GM12878 (cell line): ENCODE results near the gene RAB34. TPM values are rescaled to one million over a fixed set of nuclear protein-coding genes. Genes with fewer than 3 reads are reported as not detected.

Experiments
- BACH1 ChIP-seq: fragments of 450-650 bp; IDR thresholded peaks from 2 replicates; pipeline ENCODE4 v1.6.1; 2017; ENCODE audit warnings: mild to moderate bottlenecking, borderline replicate concordance
- BCLAF1 ChIP-seq: fragments of 450-650 bp; IDR thresholded peaks from 2 replicates; pipeline ENCODE4 v1.6.1; 2017; ENCODE audit warnings: antibody characterized with exemption, mild to moderate bottlenecking, moderate library complexity
- CBFB ChIP-seq: IDR thresholded peaks from 2 replicates; pipeline ENCODE4 v1.6.1; 2016; ENCODE audit warnings: antibody characterized with exemption, low read depth
- CBX5 ChIP-seq: sonication (generic); IDR thresholded peaks from 2 replicates; pipeline ENCODE4 v1.6.1; 2016; ENCODE audit warnings: low read depth, moderate library complexity, mild to moderate bottlenecking, inconsistent platforms
- ESRRA ChIP-seq: IDR thresholded peaks from 2 replicates; pipeline ENCODE4 v1.6.1; 2012; ENCODE audit warnings: mild to moderate bottlenecking, low read length, improper control_type of control experiment
- KLF5 ChIP-seq: fragments of 450-650 bp; IDR thresholded peaks from 2 replicates; pipeline ENCODE4 v1.6.1; 2014; ENCODE audit warnings: mild to moderate bottlenecking; ENCODE audit not compliant: partially characterized antibody
- MEF2A ChIP-seq: IDR thresholded peaks from 2 replicates; pipeline ENCODE4 v1.6.1; 2011; ENCODE audit warnings: low read depth, mild to moderate bottlenecking, low read length, moderate library complexity; ENCODE audit not compliant: insufficient read depth
- MEF2B ChIP-seq: fragments of 450-650 bp; IDR thresholded peaks from 2 replicates; pipeline ENCODE4 v1.6.1; 2018; ENCODE audit warnings: mild to moderate bottlenecking, moderate library complexity; ENCODE audit not compliant: partially characterized antibody, poor library complexity, severe bottlenecking
- MLLT1 ChIP-seq: fragments of 450-650 bp; IDR thresholded peaks from 2 replicates; pipeline ENCODE4 v1.6.1; 2016; ENCODE audit warnings: mild to moderate bottlenecking
- MTA3 ChIP-seq: IDR thresholded peaks from 2 replicates; pipeline ENCODE4 v1.6.1; 2012; ENCODE audit warnings: low read length, inconsistent platforms, borderline replicate concordance
- PAX5 ChIP-seq: IDR thresholded peaks from 2 replicates; pipeline ENCODE4 v1.6.1; 2011; ENCODE audit warnings: low read depth, low read length, borderline replicate concordance
- PAX8 ChIP-seq: fragments of 450-650 bp; IDR thresholded peaks from 2 replicates; pipeline ENCODE4 v1.6.1; 2017; ENCODE audit warnings: mild to moderate bottlenecking, moderate library complexity
- SIN3A ChIP-seq: IDR thresholded peaks from 2 replicates; pipeline ENCODE4 v1.6.1; 2012; ENCODE audit warnings: low read depth, low read length, improper control_type of control experiment
- SIX5 ChIP-seq: IDR thresholded peaks from 2 replicates; pipeline ENCODE4 v1.6.1; 2011; ENCODE audit warnings: mild to moderate bottlenecking, low read depth, low read length, moderate library complexity; ENCODE audit not compliant: severe bottlenecking
- SMC3 ChIP-seq: IDR thresholded peaks from 2 replicates; pipeline ENCODE4 v1.6.1; 2011; ENCODE audit warnings: low read length, improper control_type of control experiment, borderline replicate concordance
- SUZ12 ChIP-seq: fragments of 200-600 bp; sonication (generic); IDR thresholded peaks from one replicate; pipeline ENCODE4 v1.6.1; 2018; ENCODE audit warnings: antibody characterized with exemption, mild to moderate bottlenecking; ENCODE audit not compliant: unreplicated experiment
- TAF1 ChIP-seq: IDR thresholded peaks from 2 replicates; pipeline ENCODE4 v1.6.1; 2011; ENCODE audit warnings: mild to moderate bottlenecking, low read depth, low read length, borderline replicate concordance
- YBX1 ChIP-seq: fragments of 450-650 bp; IDR thresholded peaks from 2 replicates; pipeline ENCODE4 v1.6.1; 2016; ENCODE audit warnings: antibody characterized with exemption
- ZNF592 ChIP-seq: fragments of 450-650 bp; IDR thresholded peaks from 2 replicates; pipeline ENCODE4 v1.6.1; 2017; ENCODE audit warnings: mild to moderate bottlenecking, moderate library complexity
- ZNF622 ChIP-seq: fragments of 450-650 bp; IDR thresholded peaks from 2 replicates; pipeline ENCODE4 v1.6.1; 2017; ENCODE audit warnings: mild to moderate bottlenecking, inconsistent platforms
- polyA plus RNA-seq, 11 experiments: library from polyadenylated mRNA; depleted of rRNA in 4 of 11; unstranded in 6 of 11; stranded (reverse) in 5 of 11; fragments of >200 nt; fragmentation: Nextera tagmentation in 4 of 11; fragmentation: Illumina TruSeq in 1 of 11; extraction: Ambion mirVana in 4 of 11; extraction: Trizol in 1 of 11; gene quantifications; 1 replicate in 1 of 11; 2 replicates in 10 of 11; pipeline versions ENCODE4 v1.2.1 to v1.2.3, GENCODE V29; 2011 to 2016; ENCODE audit warnings: inconsistent platforms in 2 of 11, missing spikeins in 2 of 11, low read depth in 1 of 11
- total RNA-seq, 4 experiments: library from RNA; depleted of rRNA in 3 of 4; stranded (reverse); fragments of >200 nt in 3 of 4; fragmentation: Illumina TruSeq in 1 of 4; extraction: Trizol in 1 of 4; gene quantifications; 2 replicates each; pipeline versions ENCODE4 v1.2.1 to v1.2.3, GENCODE V29; 2013 to 2021
- TF ChIP-seq, protein P1 (sequence below): IDR thresholded peaks from 2 replicates; pipeline ENCODE4 v1.6.1; 2011; ENCODE audit warnings: mild to moderate bottlenecking, low read depth, low read length, moderate library complexity; ENCODE audit not compliant: insufficient replicate concordance

The RAB34 gene
- total and polyA plus RNA-seq, 10 of the 15 experiments (the other 5 are each of a cell fraction or from before 2014, with no cell fraction given), result 0.37 to 46.4 (median 32.8) TPM

DNA sequence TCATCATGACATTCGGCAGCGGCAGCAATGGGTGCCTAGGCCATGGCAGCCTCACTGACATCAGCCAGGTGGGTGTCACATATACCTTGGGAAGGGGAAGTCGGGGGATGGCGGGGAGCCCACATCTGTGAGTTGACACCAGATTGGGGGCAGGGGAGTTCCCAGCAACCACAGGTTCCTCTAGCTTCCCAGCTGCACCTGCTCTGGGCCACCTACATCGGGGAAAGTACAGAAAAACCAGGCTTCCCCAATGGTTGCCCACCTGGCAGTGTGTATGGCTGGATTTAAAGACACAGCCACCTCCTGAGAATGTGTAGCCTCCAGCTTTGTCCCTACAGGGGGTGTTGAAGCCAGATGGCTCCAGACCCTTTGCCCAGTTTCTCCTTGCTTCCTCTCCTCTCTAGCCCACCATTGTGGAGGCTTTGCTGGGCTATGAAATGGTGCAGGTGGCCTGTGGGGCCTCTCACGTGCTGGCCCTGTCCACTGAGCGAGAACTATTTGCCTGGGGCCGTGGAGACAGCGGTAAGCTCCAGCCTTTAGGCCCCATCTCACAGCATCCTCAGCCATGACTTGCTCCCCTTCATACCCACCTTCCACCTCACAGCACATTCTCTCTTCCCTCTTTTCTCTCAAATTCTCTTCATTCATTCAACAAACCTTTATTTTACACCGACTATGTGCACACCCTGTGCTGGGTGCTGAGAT is 21.2 kb upstream of the RAB34 start (continued):
- no peak for TF ChIP-seq TAF1
- TF ChIP-seq MTA3, result no peak
- TF ChIP-seq MEF2B, result peak; percentile 18
- TF ChIP-seq SUZ12, result no peak
- TF ChIP-seq, protein P1, sequence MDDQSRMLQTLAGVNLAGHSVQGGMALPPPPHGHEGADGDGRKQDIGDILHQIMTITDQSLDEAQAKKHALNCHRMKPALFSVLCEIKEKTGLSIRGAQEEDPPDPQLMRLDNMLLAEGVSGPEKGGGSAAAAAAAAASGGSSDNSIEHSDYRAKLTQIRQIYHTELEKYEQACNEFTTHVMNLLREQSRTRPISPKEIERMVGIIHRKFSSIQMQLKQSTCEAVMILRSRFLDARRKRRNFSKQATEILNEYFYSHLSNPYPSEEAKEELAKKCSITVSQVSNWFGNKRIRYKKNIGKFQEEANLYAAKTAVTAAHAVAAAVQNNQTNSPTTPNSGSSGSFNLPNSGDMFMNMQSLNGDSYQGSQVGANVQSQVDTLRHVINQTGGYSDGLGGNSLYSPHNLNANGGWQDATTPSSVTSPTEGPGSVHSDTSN, result no peak
- TF ChIP-seq CBX5, result no peak
- peak; percentile 7; the same call in 1 of the 2 replicates for TF ChIP-seq MLLT1
- TF ChIP-seq PAX5, result peak; percentile 65; the same call in 1 of the 2 replicates
- TF ChIP-seq KLF5, result no peak
- no peak for TF ChIP-seq SIN3A
- no peak for TF ChIP-seq SMC3
- TF ChIP-seq CBFB, result peak; percentile 91
- peak; percentile 74; the same call in 1 of the 2 replicates for TF ChIP-seq MEF2A
- TF ChIP-seq PAX8, result no peak
- no peak for TF ChIP-seq YBX1
- no peak for TF ChIP-seq ZNF592
- no peak for TF ChIP-seq ESRRA
- no peak for TF ChIP-seq BCLAF1
- no peak for TF ChIP-seq BACH1
- no peak for TF ChIP-seq ZNF622
- TF ChIP-seq SIX5, result no peak
